GM10248 (cell line): ENCODE measurements around the gene TM4SF4.

ENCODE experiments used
- CTCF ChIA-PET: fragments of 300-600 bp; sonication (Branson Sonifier 250); formaldehyde crosslinking; extraction: SDS; loops from one replicate; lab custom pipeline; 2021; ENCODE audit warnings: antibody characterized with exemption; lab: Yijun Ruan, JAX
- POLR2A ChIA-PET: fragments of 350-650 bp; sonication (Branson Sonifier 250); formaldehyde crosslinking; extraction: SDS; loops from one replicate; lab custom pipeline; 2020; ENCODE audit warnings: antibody characterized with exemption; lab: Yijun Ruan, JAX
- DNase-seq: peaks from one replicate; pipeline ENCODE4 v3.0.0; 2012; ENCODE audit errors: extremely low spot score
- CTCF ChIP-seq: IDR thresholded peaks from 2 replicates; pipeline ENCODE4 v1.5.1; 2012; ENCODE audit warnings: mild to moderate bottlenecking, low read depth; ENCODE audit errors: extremely low read depth, missing control alignments, control extremely low read depth

Gene TM4SF4

GRCh38 chr3:149452036-149452435 lies 22.5 kb upstream of the TM4SF4 start:
- no peak for DNase-seq
- no peak for TF ChIP-seq CTCF
- ChIA-PET POLR2A (no interaction called here), CTCF (no interaction called here)

- no peak for TF ChIP-seq CTCF
- CTCF ChIA-PET = no interaction called here
- POLR2A ChIA-PET = no interaction called here
- no peak for DNase-seq
These were observed 21.2 kb upstream of the TM4SF4 start for GRCh38 chr3:149453140-149453805.

- no peak for TF ChIP-seq CTCF
- DNase-seq = no peak
- ChIA-PET CTCF (interaction anchor here (0.8 kb wide), 1 partner anchor 76 kb away, joined by 3 read pairs; no protein-coding TSS in a partner anchor), POLR2A (no interaction called here)
These were observed 19.8 kb upstream of the TM4SF4 start for GRCh38 chr3:149454746-149455145.

GRCh38 chr3:149455366-149455765 lies 19.1 kb upstream of the TM4SF4 start:
- ChIA-PET POLR2A (no interaction called here), CTCF (interaction anchor here (0.8 to 2.2 kb wide), 2 partner anchors 15 to 75 kb away, joined by 3 to 7 read pairs; no protein-coding TSS in a partner anchor)
- DNase-seq = no peak
- no peak for TF ChIP-seq CTCF

- CTCF ChIA-PET = interaction anchor here (1.0 to 2.2 kb wide), 2 partner anchors 14 to 31 kb away, joined by 3 to 7 read pairs; no protein-coding TSS in a partner anchor
- TF ChIP-seq CTCF = no peak
- POLR2A ChIA-PET = no interaction called here
- DNase-seq = no peak
These were observed 18.5 kb upstream of the TM4SF4 start for GRCh38 chr3:149455989-149456388.

GRCh38 chr3:149459491-149460059 lies 14.9 kb upstream of the TM4SF4 start:
- ChIA-PET POLR2A (no interaction called here), CTCF (interaction anchor here (1.0 to 1.9 kb wide), 2 partner anchors 10 to 44 kb away, joined by 3 to 4 read pairs; no protein-coding TSS in a partner anchor)
- no peak for TF ChIP-seq CTCF
- no peak for DNase-seq
